DOHH2 (cell line): ENCODE results near the gene HVCN1.

Source experiments
- CTCF ChIP-seq: fragments of 200-600 bp; sonication (generic); IDR thresholded peaks from one replicate; pipeline ENCODE4 v1.5.1; 2014; ENCODE audit warnings: antibody characterized with exemption, mild to moderate bottlenecking, low read depth, low read length; ENCODE audit not compliant: poor library complexity, severe bottlenecking
- EZH2phosphoT487 ChIP-seq: fragments of 200-600 bp; sonication (generic); IDR thresholded peaks from 2 replicates; pipeline ENCODE4 v1.6.1; 2017; ENCODE audit warnings: borderline replicate concordance, mild to moderate bottlenecking, antibody characterized with exemption, low read length, moderate library complexity, mixed read lengths

GRCh38 chr12:110687396-110688169, 1.3 kb downstream of the HVCN1 start:
- TF ChIP-seq CTCF, result no peak
- no peak for TF ChIP-seq EZH2phosphoT487
